Tibial nerve (tissue), 4 donors: ENCODE data around the gene PMM2.

Experiments used
- EP300 ChIP-seq, 2 donors: sonication (generic); formaldehyde crosslinking; IDR thresholded peaks; one replicate each; pipeline ENCODE4 v1.6.1; 2017; ENCODE audit warnings: antibody characterized with exemption in 2 of 2, mild to moderate bottlenecking in 1 of 2
- POLR2A ChIP-seq, 2 donors: fragments of 450-650 bp; IDR thresholded peaks; one replicate each; pipeline ENCODE4 v1.6.1; 2017; ENCODE audit warnings: antibody characterized with exemption in 2 of 2, mild to moderate bottlenecking in 2 of 2, moderate library complexity in 2 of 2
- TF ChIP-seq, protein P1 (sequence below), 5 experiments: fragments of 200-600 bp in 3 of 5; fragments of 450-650 bp in 2 of 5; sonication (generic) in 3 of 5; IDR thresholded peaks; one replicate each; pipeline ENCODE4 v1.5.1; 2016 to 2019; ENCODE audit warnings: antibody characterized with exemption in 5 of 5, mild to moderate bottlenecking in 3 of 5, moderate library complexity in 2 of 5

DNA sequence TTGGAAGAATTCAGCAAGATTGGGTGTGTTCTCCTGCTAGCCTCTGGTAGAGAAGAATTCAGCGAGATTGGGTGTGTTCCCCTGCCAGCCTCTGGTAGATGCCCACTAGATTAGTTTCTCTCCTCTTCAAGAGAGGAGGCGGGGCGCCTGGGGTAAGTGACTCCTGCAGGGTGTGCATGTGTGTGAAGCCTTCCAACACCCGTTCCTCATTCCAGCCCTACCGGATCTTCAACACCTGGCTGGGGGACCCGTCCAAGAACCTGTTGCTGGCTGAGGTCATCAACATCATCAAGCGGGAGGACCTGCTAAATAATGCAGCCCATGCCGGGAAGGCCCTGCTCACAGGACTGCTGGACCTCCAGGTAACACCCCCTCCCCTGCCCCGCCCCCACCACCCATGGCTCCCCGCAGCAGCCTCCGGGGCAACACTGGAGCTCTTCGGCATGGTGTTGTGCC is 21.5 kb upstream of the PMM2 start:
- no peak for TF ChIP-seq EP300 (IDR thresholded peaks at IDR 0.05)
- TF ChIP-seq, protein P1, sequence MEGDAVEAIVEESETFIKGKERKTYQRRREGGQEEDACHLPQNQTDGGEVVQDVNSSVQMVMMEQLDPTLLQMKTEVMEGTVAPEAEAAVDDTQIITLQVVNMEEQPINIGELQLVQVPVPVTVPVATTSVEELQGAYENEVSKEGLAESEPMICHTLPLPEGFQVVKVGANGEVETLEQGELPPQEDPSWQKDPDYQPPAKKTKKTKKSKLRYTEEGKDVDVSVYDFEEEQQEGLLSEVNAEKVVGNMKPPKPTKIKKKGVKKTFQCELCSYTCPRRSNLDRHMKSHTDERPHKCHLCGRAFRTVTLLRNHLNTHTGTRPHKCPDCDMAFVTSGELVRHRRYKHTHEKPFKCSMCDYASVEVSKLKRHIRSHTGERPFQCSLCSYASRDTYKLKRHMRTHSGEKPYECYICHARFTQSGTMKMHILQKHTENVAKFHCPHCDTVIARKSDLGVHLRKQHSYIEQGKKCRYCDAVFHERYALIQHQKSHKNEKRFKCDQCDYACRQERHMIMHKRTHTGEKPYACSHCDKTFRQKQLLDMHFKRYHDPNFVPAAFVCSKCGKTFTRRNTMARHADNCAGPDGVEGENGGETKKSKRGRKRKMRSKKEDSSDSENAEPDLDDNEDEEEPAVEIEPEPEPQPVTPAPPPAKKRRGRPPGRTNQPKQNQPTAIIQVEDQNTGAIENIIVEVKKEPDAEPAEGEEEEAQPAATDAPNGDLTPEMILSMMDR (IDR thresholded peaks at IDR 0.05), result no peak
- TF ChIP-seq POLR2A (IDR thresholded peaks at IDR 0.05), result no peak
